ENCODE measurements around the gene SMAD6.

- no peak for TF ChIP-seq RB1 (IDR thresholded peaks at IDR 0.05; ENCODE audit: low read depth)
- no peak for TF ChIP-seq MTA3 (IDR thresholded peaks at IDR 0.05; ENCODE audit: borderline replicate concordance)
- TF ChIP-seq SMC3 (conservative IDR thresholded peaks at IDR 0.05; ENCODE audit: insufficient read depth, low read depth, low read length) = no peak
- TF ChIP-seq, protein P1, sequence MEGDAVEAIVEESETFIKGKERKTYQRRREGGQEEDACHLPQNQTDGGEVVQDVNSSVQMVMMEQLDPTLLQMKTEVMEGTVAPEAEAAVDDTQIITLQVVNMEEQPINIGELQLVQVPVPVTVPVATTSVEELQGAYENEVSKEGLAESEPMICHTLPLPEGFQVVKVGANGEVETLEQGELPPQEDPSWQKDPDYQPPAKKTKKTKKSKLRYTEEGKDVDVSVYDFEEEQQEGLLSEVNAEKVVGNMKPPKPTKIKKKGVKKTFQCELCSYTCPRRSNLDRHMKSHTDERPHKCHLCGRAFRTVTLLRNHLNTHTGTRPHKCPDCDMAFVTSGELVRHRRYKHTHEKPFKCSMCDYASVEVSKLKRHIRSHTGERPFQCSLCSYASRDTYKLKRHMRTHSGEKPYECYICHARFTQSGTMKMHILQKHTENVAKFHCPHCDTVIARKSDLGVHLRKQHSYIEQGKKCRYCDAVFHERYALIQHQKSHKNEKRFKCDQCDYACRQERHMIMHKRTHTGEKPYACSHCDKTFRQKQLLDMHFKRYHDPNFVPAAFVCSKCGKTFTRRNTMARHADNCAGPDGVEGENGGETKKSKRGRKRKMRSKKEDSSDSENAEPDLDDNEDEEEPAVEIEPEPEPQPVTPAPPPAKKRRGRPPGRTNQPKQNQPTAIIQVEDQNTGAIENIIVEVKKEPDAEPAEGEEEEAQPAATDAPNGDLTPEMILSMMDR (IDR thresholded peaks at IDR 0.05 in 2 of 3, conservative IDR thresholded peaks at IDR 0.05 in 1 of 3; ENCODE audit: insufficient read depth in 2 of 3, low read depth in 1 of 3, low read length in 3 of 3) = no peak
- no peak for TF ChIP-seq MED1 (CRISPR knock-in tag; IDR thresholded peaks at IDR 0.05; ENCODE audit: borderline replicate concordance)
- no peak for TF ChIP-seq TEAD1 (CRISPR knock-in tag; IDR thresholded peaks at IDR 0.05)
- no peak for TF ChIP-seq SPI1 (IDR thresholded peaks at IDR 0.05; ENCODE audit: borderline replicate concordance, low read depth, low read length)
- TF ChIP-seq CREB3 (tag; conservative IDR thresholded peaks at IDR 0.05; ENCODE audit: low read depth) = no peak
- TF ChIP-seq ZNF274 (IDR thresholded peaks at IDR 0.05; ENCODE audit: borderline replicate concordance, low read depth, low read length) = no peak
- no peak for TF ChIP-seq NR2F6 (CRISPR knock-in tag; IDR thresholded peaks at IDR 0.05)
- TF ChIP-seq, protein P2, sequence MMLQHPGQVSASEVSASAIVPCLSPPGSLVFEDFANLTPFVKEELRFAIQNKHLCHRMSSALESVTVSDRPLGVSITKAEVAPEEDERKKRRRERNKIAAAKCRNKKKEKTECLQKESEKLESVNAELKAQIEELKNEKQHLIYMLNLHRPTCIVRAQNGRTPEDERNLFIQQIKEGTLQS (IDR thresholded peaks at IDR 0.05) = no peak
- TF ChIP-seq, protein P2 (CRISPR knock-in tag; conservative IDR thresholded peaks at IDR 0.05) = no peak
Observed at GRCh38 chr15:66705277-66706146, 3.5 kb downstream of the SMAD6 start.

All from K562 (cell line).